Suppressor macrophage treated with lipopolysaccharide for 1 hour (primary cell): ENCODE results near the gene BTBD6.

Experiments
- DNase-seq, 3 donors: peaks; one replicate each; pipeline ENCODE4 v3.0.0-alpha.2; 2020 to 2022

The BTBD6 gene

GRCh38 chr14:105248368-105249181 is at the start of gene BTBD6:
BTBD6 (plus strand) TSS chr14:105248533; CDS start chr14:105248712, 179 bp downstream.
- DNase-seq = peak; percentile 86 to 97 (median 95)

GRCh38 chr14:105198588-105198987 is 49.7 kb upstream of the BTBD6 start:
- no peak for DNase-seq

- peak in 2 of 3 donors; percentile 23 to 56 for DNase-seq
Observed at GRCh38 chr14:105199093-105199492, 49.2 kb upstream of the BTBD6 start.

- DNase-seq = no peak
Observed at GRCh38 chr14:105200074-105200473, 48.3 kb upstream of the BTBD6 start.

GRCh38 chr14:105200641-105201040 is 47.7 kb upstream of the BTBD6 start:
- DNase-seq = no peak

GRCh38 chr14:105201156-105201924 is 47.0 kb upstream of the BTBD6 start:
- DNase-seq = no peak

- DNase-seq = peak; percentile 87 to 92 (median 88)
Observed at GRCh38 chr14:105201925-105202513, 46.3 kb upstream of the BTBD6 start.

GRCh38 chr14:105203057-105203531 is 45.2 kb upstream of the BTBD6 start:
- DNase-seq = peak; percentile 64 to 89 (median 78)

- no peak for DNase-seq
Observed at GRCh38 chr14:105203701-105204100, 44.6 kb upstream of the BTBD6 start.

- DNase-seq = no peak
Observed at GRCh38 chr14:105204206-105204930, 44.0 kb upstream of the BTBD6 start.

GRCh38 chr14:105204931-105205672 is 43.2 kb upstream of the BTBD6 start:
- DNase-seq = no peak

- DNase-seq = no peak
Observed at GRCh38 chr14:105205673-105206208, 42.6 kb upstream of the BTBD6 start.

- DNase-seq = no peak
Observed at GRCh38 chr14:105206873-105207272, 41.5 kb upstream of the BTBD6 start.

GRCh38 chr14:105207460-105207901 is 40.9 kb upstream of the BTBD6 start:
- DNase-seq = no peak

- no peak for DNase-seq
Observed at GRCh38 chr14:105207996-105208737, 40.2 kb upstream of the BTBD6 start.

- DNase-seq = no peak
Observed at GRCh38 chr14:105208738-105209075, 39.6 kb upstream of the BTBD6 start.

GRCh38 chr14:105209091-105209490 is 39.2 kb upstream of the BTBD6 start:
- no peak for DNase-seq

- no peak for DNase-seq
Observed at GRCh38 chr14:105209646-105210045, 38.7 kb upstream of the BTBD6 start.

GRCh38 chr14:105210266-105211025 is 37.9 kb upstream of the BTBD6 start:
- DNase-seq = no peak

GRCh38 chr14:105211086-105211757 is 37.1 kb upstream of the BTBD6 start:
- no peak for DNase-seq
